AG09309 (cell line): ENCODE results near the gene ZNF644.

Experiments
- DNase-seq: peaks from one replicate; pipeline ENCODE4 v3.0.0-alpha.2; 2010; ENCODE audit warnings: low read depth
- H3K4me3 ChIP-seq: 2 replicates; pipeline ENCODE4 v1.5.1; 2011; ENCODE audit warnings: mild to moderate bottlenecking, low read depth, low read length, moderate library complexity; ENCODE audit not compliant: control insufficient read depth
- CTCF ChIP-seq: IDR thresholded peaks from 2 replicates; pipeline ENCODE4 v1.5.1; 2011; ENCODE audit warnings: mild to moderate bottlenecking, low read depth, low read length, inconsistent platforms; ENCODE audit not compliant: insufficient read depth, control insufficient read depth; ENCODE audit errors: missing control alignments

ZNF644 gene

DNA sequence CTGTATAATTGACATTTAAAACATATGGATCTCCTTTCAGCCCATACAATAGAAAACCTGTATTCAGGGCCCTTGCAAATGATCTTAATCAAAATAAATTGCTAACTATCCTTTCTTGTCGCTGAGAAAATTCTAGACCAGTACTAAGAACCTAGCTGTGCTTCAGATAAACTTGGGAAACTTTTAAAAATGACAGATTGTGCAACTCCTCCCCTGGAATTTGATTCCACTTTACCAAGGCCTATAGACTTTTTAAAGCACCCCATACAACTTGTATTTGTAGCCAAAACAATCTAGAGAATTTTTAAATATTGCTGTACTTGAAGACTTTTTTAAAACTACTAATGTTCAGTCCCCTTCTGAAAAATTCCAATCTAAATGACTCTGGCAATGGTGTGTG is 51.6 kb downstream of the ZNF644 start:
- TF ChIP-seq CTCF = no peak
- no peak for DNase-seq
- H3K4me3 ChIP-seq = no peak overlapping the region

DNA sequence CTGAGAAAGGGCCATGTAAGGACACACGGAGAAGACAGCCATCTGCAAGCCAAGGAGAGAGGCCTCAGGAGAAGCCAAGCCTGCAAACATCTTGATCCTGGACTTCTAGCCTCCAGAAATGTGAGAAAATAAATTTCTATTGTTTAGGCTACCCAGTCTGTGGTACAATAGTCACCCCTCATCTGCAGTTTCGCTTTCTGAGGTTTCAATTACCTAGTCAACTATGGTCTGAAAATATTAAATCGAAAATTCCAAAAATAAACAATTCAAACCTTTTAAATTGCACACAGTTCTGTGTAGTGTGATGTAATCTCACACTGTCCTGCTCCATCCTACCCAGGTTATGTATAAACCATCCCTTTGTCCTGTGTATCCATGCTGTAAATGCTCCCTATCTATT is 52.6 kb downstream of the ZNF644 start:
- no peak overlapping the region for H3K4me3 ChIP-seq
- TF ChIP-seq CTCF = no peak
- DNase-seq = no peak

GRCh38 chr1:90964444-90965035 is 57.3 kb downstream of the ZNF644 start:
- no peak for DNase-seq
- H3K4me3 ChIP-seq = no peak overlapping the region
- TF ChIP-seq CTCF = peak; percentile 13

- no peak for DNase-seq
- TF ChIP-seq CTCF = no peak
- H3K4me3 ChIP-seq = no peak overlapping the region
These were observed 58.2 kb downstream of the ZNF644 start for GRCh38 chr1:90963651-90964050.

DNA sequence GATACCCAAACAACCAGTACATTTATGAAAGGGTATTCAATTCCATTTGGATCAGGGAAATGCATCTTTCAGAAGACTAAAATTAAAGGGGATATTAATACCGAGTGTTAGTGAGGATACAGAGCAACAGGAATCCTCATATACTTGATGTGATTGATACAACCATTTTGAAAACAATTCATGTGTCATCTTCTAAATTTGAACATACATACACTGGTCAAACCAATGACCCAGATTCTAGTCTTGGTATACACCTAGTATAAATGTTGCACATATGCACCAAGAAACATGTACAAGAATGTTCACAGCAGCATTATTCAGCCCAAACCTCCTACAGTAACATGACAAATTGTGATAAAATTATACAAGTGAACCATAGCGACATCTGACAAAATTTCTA is 58.6 kb downstream of the ZNF644 start:
- H3K4me3 ChIP-seq = no peak overlapping the region
- no peak for DNase-seq
- TF ChIP-seq CTCF = no peak

GRCh38 chr1:90959352-90960206 is 62.3 kb downstream of the ZNF644 start:
- H3K4me3 ChIP-seq = no peak overlapping the region
- no peak for TF ChIP-seq CTCF
- peak; percentile 3 for DNase-seq
